Activated T-cell treated with anti-CD3 and anti-CD28 coated beads, Interleukin-2, amount 50 U/mL, for 24 hours (primary cell): ENCODE data around the gene ATXN7L1.
"Not testable (repeated sequence)": the region's sequence is repeated elsewhere in the genome, so short reads cannot be mapped to it uniquely, and the experiment has no call there.

ENCODE experiments used
- DNase-seq: peaks from one replicate; pipeline ENCODE4 v3.0.0-alpha.2; 2020
- H3K27ac Mint-ChIP-seq: 2 replicates; pipeline ENCODE4 v1.8.0; 2020; ENCODE audit warnings: mild to moderate bottlenecking, mixed read lengths
- H3K27me3 Mint-ChIP-seq: 2 replicates; pipeline ENCODE4 v1.8.0; 2020; ENCODE audit warnings: mixed read lengths
- H3K36me3 Mint-ChIP-seq: 2 replicates; pipeline ENCODE4 v1.8.0; 2020; ENCODE audit warnings: low read depth, mixed read lengths
- H3K4me1 Mint-ChIP-seq: 2 replicates; pipeline ENCODE4 v1.8.0; 2020; ENCODE audit warnings: low read depth, mixed read lengths
- H3K4me3 Mint-ChIP-seq: 2 replicates; pipeline ENCODE4 v1.8.0; 2020; ENCODE audit warnings: mild to moderate bottlenecking, moderate library complexity, mixed read lengths
- H3K9me3 Mint-ChIP-seq: 2 replicates; pipeline ENCODE4 v1.8.0; 2020; ENCODE audit warnings: mixed read lengths

The ATXN7L1 gene

DNA sequence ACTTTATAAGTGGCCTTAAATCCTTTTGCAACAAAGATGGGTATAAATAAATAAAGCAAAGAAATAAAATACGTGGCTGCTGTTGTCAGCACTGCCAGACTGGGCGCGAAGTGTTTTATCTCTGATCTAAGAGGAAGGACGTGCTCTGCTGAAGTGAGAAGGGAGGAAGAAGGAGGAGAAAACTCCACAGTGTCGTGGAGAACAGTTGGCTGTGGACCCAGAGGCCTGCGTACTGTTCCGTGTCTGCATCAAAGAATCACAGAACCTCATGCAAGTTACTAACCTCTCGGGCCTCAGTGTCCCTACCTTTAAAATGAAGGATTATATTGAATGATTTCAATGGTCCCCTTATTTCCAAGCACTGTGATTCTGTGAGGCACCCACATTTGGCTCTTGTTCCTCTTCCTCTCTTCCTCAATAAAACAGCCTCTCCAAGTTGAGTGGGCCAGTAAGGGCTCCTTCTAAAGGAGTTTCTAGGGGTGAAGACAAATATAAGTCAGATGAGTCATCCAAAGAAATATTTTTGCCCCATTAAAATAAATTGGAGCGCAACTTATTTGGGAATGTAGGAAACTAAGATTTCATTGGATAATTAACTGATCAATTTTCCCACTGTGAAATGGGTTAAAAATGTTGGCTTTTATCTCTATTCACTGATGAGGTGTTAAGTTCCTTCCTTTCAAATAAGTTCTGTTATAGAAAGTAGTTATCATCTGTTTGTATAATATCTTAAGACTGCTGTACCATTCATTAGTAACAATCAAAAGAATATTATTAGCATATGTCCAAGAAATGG, 168.2 kb downstream of the ATXN7L1 start:
- Mint-ChIP-seq H3K27me3 (no peaks in the 10 kb centered on the region), H3K36me3 (peaks cover 24% of the 10 kb centered on the region), H3K27ac (peak overlapping the region; percentile 22), H3K4me1 (peaks cover 18% of the 10 kb centered on the region), H3K4me3 (no peak overlapping the region), H3K9me3 (peaks cover 21% of the 10 kb centered on the region)
- DNase-seq: no peak

DNA sequence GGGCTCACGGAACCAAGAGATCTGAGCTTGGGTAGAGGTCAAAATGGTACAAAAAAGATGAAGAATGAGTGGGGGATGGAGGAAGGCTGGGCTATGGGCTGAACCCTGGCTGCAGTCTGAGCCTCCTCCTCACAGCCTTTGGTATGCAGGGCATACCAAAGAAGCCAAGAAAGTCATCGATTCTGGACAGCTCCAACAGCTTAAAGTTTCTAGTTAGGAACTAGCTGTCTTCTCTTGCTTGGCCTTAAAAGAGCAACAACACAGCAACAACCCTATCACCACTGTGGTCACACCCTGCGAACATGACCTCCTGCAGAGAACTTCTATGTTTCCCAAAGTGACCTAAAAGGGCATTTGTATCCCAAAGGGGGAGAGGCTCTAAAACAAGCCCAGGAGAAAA, 169.0 kb downstream of the ATXN7L1 start:
- no peak overlapping the region for H3K27ac Mint-ChIP-seq
- no peak for DNase-seq
- H3K36me3 Mint-ChIP-seq: peaks cover 17% of the 10 kb centered on the region
- H3K9me3 Mint-ChIP-seq: peaks cover 14% of the 10 kb centered on the region
- peaks cover 18% of the 10 kb centered on the region for H3K4me1 Mint-ChIP-seq
- H3K27me3 Mint-ChIP-seq: no peaks in the 10 kb centered on the region
- H3K4me3 Mint-ChIP-seq: no peak overlapping the region

DNA sequence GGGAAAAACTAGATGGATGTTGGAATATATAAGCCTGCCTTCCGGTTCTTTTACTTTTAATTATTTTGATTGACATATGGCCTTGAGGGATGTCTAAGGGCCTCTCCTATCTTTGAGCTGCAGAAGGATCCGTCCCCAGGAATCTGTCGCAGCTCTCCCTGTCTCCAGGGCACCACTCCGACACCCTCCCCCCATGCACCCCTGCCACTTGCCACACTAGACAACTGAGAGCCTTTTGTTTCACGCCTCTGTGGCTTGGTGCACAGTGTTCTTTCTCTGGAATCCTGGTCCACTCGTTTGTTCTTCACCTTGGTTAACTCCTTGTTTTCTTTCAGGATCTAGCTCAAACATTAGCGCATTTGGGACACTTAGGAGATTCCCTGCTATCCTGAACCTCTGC, 171.0 kb downstream of the ATXN7L1 start:
- Mint-ChIP-seq H3K36me3 (peaks cover 3% of the 10 kb centered on the region), H3K4me3 (no peak overlapping the region), H3K27ac (no peak overlapping the region), H3K9me3 (peaks cover 3% of the 10 kb centered on the region), H3K27me3 (no peaks in the 10 kb centered on the region), H3K4me1 (peaks cover 18% of the 10 kb centered on the region)
- DNase-seq: no peak

DNA sequence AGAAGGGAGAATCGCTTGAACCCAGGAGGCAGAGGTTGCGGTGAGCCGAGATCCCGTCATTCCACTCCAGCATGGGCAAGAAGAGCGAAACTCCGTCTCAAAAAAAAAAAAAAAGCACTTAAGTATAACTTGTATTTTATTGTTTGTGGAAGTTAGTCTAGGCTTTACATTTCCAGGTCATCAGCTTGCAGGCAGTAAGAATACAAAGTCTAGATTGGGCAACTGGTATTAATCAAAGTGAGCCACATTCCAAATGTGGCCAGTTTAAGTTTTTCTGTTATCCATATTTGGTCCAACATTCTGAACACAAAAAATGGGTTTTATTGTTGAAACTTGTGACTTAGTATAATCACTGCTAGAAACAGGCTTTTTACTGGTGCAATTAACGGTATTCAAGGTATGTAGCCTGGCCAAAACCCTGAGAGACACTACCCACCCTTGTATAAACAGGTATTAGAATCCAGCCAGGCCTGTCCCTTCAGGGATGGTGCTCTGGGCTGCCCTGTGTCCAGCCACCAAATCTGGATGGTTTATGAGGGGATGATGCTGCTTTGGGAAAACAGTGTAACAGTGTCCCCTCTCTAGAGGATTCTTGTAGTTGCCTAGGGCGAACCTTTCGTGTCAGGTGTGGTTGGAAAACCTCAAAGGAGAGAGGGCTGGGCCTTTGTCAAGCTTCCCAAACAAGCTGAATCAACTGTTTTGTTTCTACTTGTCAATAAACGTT, 173.0 kb downstream of the ATXN7L1 start:
- no peak for DNase-seq
- H3K4me3 Mint-ChIP-seq: no peak overlapping the region
- H3K4me1 Mint-ChIP-seq: peaks cover 13% of the 10 kb centered on the region

DNA sequence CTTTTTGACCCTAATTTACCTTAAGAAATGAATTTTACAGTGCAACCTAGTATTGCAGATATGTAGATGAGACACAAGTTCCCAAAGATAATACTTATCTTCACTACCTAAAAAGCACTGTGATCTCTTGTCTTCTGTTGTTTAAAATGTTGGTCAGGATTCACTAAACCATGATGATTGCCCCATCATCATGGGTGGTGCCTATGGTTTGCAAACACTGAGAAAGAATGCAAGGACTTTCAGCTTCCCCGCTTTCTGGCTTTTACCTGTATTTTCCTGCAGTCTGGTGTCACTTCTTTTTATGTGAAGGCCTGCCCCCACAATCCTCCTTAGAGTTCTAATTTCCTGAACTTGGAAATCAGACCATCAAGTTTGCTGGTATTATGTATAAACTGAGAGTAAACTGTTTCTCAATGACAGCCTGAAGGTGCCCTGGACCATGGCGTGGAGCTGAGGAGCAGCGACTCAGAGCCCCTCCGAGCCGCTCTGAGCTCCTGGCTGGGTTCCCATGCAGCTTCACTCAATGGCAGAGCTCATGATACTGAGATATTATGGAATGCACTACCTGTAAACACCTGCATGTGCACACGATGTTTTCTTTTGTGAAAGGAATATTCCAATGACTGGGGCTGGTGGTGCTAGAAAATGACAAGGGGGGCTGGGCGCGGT, 176.7 kb downstream of the ATXN7L1 start:
- Mint-ChIP-seq H3K4me3 (no peak overlapping the region), H3K36me3 (peaks cover 5% of the 10 kb centered on the region), H3K9me3 (peaks cover 10% of the 10 kb centered on the region)

More for the DNA sequence above, 173.0 kb downstream of the ATXN7L1 start:
- no peaks in the 10 kb centered on the region for H3K27me3 Mint-ChIP-seq
- no peaks in the 10 kb centered on the region for H3K9me3 Mint-ChIP-seq
- no peak overlapping the region for H3K27ac Mint-ChIP-seq
- no peaks in the 10 kb centered on the region for H3K36me3 Mint-ChIP-seq

DNA sequence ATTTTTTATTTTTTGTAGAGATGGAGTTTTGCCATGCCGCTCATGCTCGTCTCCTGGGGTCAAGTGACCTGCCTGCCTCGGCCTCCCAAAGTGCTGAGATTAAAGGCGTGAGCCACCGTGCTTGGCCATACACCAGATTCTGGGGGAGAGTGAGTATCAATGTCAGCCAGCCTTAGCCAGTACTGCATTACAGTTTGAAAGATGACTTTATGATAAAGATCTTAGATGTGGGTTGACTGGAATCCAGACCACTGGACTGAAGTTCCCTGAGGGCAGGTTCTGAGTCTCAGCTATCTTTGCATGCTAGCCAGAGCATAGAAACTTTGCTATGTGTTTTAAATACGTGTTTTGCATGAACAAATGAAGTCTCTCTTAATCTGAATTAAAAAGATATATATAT, 177.9 kb downstream of the ATXN7L1 start:
- Mint-ChIP-seq H3K4me3 (no peak overlapping the region), H3K36me3 (peaks cover 5% of the 10 kb centered on the region), H3K27me3 (no peaks in the 10 kb centered on the region), H3K4me1 (peaks cover 3% of the 10 kb centered on the region), H3K27ac (no peak overlapping the region), H3K9me3 (peaks cover 10% of the 10 kb centered on the region)
- no peak for DNase-seq

More for the DNA sequence above, 176.7 kb downstream of the ATXN7L1 start:
- DNase-seq: no peak
- H3K27me3 Mint-ChIP-seq: no peaks in the 10 kb centered on the region
- no peaks in the 10 kb centered on the region for H3K4me1 Mint-ChIP-seq
- no peak overlapping the region for H3K27ac Mint-ChIP-seq

DNA sequence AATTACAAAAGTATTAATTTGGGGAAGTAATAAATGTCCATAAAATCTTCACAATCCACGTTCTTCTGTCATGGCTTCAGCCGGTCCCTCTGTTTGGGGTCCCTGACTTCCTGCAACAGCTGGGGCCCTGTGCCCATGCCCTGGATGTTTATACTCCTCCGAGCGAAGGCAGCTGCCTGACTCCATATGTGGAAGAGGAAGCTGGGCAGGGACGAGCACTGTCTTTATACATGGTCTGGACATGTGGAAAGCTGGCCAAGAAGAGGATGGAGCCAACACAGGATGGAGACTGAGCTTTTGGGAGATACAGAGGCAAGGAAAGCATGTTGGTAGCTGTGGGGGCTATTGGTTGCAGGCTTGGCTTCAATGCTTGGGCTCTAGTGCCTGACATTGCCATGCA, 178.6 kb downstream of the ATXN7L1 start:
- no peak overlapping the region for H3K27ac Mint-ChIP-seq
- peaks cover 11% of the 10 kb centered on the region for H3K4me1 Mint-ChIP-seq
- no peaks in the 10 kb centered on the region for H3K27me3 Mint-ChIP-seq
- H3K36me3 Mint-ChIP-seq: peaks cover 5% of the 10 kb centered on the region
- DNase-seq: no peak
- no peak overlapping the region for H3K4me3 Mint-ChIP-seq
- peaks cover 10% of the 10 kb centered on the region for H3K9me3 Mint-ChIP-seq

DNA sequence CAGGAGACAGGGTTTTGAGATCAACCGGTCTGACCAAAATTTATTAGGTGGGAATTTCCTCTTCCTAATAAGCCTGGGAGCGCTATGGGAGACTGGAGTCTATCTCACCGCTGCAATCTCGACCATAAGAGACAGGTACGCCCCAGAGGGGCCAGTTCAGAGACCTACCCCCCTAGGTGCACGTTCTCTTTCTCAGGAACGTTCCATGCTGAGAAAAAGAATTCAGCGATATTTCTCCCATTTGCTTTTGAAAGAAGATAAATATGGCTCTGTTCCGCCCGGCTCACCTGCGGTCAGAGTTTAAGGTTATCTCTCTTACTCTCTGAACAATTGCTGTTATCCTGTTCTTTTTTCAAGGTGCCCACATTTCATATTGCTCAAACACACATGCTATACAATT, 179.2 kb downstream of the ATXN7L1 start:
- H3K4me1 Mint-ChIP-seq: peaks cover 13% of the 10 kb centered on the region
- not testable (repeated sequence) for H3K36me3 Mint-ChIP-seq, H3K27me3 Mint-ChIP-seq, H3K4me3 Mint-ChIP-seq, DNase-seq, H3K27ac Mint-ChIP-seq
- peaks cover 10% of the 10 kb centered on the region for H3K9me3 Mint-ChIP-seq

DNA sequence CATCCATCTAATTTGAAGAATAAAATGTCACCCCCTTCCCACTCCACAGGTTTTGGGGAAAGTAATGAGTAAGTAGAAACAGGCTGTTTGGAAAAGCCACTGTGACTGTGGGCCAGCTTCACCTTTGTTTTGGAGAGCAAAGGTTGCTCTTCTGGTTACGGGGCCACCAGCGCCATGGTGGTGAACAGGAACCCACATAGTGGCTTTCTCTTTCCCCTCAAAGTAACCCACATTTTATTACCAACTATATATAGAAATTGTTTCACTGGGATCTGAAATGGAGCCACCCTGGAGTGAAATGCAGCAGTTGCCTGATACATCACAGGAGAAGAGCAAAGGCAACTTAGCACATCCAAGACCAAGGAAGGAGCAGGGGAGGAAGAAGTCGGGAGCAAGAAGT, 182.8 kb downstream of the ATXN7L1 start:
- H3K4me1 Mint-ChIP-seq: peaks cover 45% of the 10 kb centered on the region
- peaks cover 9% of the 10 kb centered on the region for H3K36me3 Mint-ChIP-seq
- DNase-seq: no peak
- peak overlapping the region; percentile 19 for H3K27ac Mint-ChIP-seq
- no peak overlapping the region for H3K4me3 Mint-ChIP-seq
- peaks cover 10% of the 10 kb centered on the region for H3K9me3 Mint-ChIP-seq
- H3K27me3 Mint-ChIP-seq: no peaks in the 10 kb centered on the region

DNA sequence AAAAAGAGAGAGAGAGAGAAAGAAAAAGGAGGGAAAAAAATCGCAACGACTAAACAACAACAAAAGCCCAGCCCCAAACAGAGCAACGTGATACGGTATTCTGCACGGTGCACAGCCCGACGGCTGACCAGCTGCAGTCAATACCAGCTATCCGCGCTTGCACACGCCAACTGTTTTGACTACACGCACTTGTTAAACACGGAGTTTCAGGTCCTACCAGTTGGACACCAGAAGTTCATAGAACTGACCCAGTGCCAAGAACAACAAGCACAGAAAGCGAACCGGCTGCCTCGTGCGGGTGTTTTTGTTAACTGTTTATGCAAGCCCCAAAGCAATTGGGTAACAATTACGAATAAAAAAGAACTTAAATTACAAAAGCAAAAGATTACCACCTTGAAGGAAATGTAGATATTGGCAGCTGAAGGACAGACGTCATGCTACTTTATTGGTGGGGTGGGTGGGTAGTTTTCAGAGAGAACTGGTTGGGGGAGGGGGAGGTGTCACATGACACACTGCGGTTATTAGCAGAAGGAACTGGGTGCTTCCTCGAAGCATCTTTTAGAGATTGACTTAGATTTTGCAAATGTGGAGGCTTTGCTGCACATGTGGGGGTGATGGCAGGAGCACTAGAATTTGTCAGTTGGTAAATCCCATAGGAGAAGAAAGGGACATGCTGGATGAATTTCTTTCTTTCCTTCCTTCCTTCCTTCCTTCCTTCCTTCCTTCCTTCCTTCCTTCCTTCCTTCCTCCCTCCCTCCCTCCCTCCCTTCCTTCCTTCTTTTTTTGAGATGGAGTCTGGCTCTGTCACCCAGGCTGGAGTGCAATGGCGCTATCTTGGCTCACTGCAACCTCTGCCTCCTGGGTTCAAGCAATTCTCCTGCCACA, 184.5 kb downstream of the ATXN7L1 start:
- Mint-ChIP-seq H3K36me3 (peaks cover 9% of the 10 kb centered on the region), H3K9me3 (peaks cover 7% of the 10 kb centered on the region), H3K27me3 (no peaks in the 10 kb centered on the region), H3K4me1 (peaks cover 50% of the 10 kb centered on the region), H3K4me3 (peak overlapping the region; percentile 85), H3K27ac (peak overlapping the region; percentile 88)
- DNase-seq: peak; percentile 55

DNA sequence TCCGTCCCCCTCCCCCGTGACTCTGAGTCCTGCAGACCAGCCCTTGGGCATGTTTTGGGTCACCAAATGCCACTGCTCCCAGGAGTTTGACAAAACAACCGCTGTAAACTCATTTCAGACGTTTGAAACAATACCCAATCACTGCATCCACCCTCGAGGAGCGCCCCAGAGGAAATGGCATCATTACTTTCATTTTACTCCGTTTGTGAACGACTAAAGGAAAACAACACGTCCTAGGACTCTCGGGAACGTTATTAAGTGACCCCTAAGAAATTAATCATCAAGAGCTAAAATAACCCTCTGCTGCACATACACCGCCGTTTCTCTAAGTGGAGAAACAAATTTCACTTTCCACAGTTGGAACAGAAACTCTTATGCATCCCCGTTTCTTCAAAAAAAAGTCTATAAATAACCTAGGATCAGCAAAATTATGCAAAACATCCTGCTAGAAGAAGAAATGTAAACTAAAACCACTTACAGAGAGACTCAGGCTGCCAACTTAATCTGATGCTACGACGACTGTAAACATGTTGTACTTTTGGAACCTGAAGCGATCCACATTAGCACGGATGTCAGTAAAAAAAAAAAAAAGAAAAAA, 185.2 kb downstream of the ATXN7L1 start:
- H3K27me3 Mint-ChIP-seq: no peaks in the 10 kb centered on the region
- peak; percentile 54 for DNase-seq
- no peaks in the 10 kb centered on the region for H3K9me3 Mint-ChIP-seq
- H3K27ac Mint-ChIP-seq: peak overlapping the region; percentile 88
- H3K4me1 Mint-ChIP-seq: peaks cover 50% of the 10 kb centered on the region
- peak overlapping the region; percentile 85 for H3K4me3 Mint-ChIP-seq
- peaks cover 4% of the 10 kb centered on the region for H3K36me3 Mint-ChIP-seq

DNA sequence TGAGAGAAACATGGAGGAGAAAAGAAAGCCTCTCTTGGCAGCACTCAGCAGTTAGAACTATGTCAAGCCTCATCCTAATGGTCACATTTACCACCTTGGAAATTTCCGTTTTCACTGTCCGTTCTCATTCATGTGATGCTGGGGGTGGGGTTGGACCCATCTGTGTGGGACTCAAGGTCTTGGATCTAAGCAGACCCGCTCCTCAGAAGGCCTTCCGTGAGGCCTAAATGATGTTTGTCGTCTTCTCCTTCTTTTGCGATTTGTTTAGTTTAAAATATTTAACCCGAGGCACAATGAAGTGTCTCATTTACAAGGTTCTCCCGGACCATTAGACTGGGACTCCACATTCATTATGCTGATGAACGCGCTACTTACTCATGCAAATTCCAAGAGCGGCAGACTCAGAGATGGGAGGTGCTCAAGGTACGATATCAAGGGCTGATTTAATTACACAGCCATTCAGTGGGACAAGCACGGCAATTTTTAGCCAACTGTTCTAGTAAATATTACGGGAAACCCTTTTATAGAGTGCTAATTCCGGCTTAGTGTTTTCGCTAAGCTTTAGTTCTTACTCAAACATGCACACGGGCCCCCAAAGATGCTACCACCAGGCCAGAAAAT, 186.0 kb downstream of the ATXN7L1 start:
- peaks cover 4% of the 10 kb centered on the region for H3K36me3 Mint-ChIP-seq
- peak overlapping the region; percentile 85 for H3K4me3 Mint-ChIP-seq
- H3K9me3 Mint-ChIP-seq: no peaks in the 10 kb centered on the region
- H3K27me3 Mint-ChIP-seq: no peaks in the 10 kb centered on the region
- DNase-seq: no peak
- peak overlapping the region; percentile 88 for H3K27ac Mint-ChIP-seq
- peaks cover 53% of the 10 kb centered on the region for H3K4me1 Mint-ChIP-seq

DNA sequence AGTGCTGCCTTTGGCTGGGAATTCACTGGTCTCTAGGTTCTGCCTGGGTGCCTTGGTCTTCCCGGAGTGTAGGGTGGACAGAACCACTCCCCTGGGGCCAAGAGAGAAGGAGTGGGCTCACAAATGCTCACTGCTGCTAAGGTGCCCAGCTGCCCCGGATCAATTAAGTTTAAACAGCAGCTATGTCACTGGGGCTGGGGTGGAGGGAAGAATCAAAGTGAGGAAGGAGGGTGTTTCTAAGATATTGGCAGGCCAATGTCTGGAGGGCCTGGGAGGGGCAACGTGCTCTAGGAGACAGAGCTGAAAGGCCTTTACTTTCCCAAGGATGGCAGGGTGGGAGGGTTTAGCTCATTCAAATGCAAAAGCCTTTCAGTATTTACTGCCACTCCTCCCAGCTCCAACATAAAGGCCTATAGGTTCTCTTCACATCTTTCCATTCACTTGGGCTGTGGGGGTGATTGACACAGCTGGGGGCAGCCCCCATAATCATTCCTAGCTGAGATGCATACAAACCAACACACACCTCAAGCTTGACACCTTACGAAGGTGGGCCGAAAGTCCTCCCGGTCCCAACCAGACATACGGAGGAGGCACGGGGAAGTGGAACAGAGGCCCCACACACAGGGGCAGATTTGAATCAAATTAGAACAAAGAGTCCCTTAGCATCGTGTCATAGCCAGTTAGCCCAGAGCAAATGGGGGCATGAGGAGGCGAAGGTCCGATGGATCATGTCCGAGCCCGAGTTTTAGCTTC, 187.2 kb downstream of the ATXN7L1 start:
- Mint-ChIP-seq H3K4me3 (no peak overlapping the region), H3K27me3 (no peaks in the 10 kb centered on the region), H3K9me3 (no peaks in the 10 kb centered on the region), H3K27ac (no peak overlapping the region), H3K36me3 (peaks cover 4% of the 10 kb centered on the region), H3K4me1 (peaks cover 53% of the 10 kb centered on the region)
- DNase-seq: no peak
